Gastrocnemius medialis (tissue), 4 donors: ENCODE data around the gene ARPC5L.

Experiments used
- CTCF ChIP-seq, 5 experiments: fragments of 450-650 bp in 3 of 5; fragments of 200-600 bp in 2 of 5; sonication (generic) in 2 of 5; IDR thresholded peaks in 4 of 5; conservative IDR thresholded peaks in 1 of 5; 1 replicate in 4 of 5; 2 replicates in 1 of 5; pipeline ENCODE4 v1.5.1; 2016 to 2019; ENCODE audit warnings: antibody characterized with exemption in 5 of 5, mild to moderate bottlenecking in 3 of 5, moderate library complexity in 3 of 5
- POLR2A ChIP-seq, 2 donors: fragments of 450-650 bp; IDR thresholded peaks; one replicate each; pipeline ENCODE4 v1.6.1; 2017; ENCODE audit warnings: antibody characterized with exemption in 2 of 2, mild to moderate bottlenecking in 2 of 2, moderate library complexity in 2 of 2

- TF ChIP-seq CTCF (IDR thresholded peaks at IDR 0.05 in 4 of 5, conservative IDR thresholded peaks at IDR 0.05 in 1 of 5) (no peak), POLR2A (IDR thresholded peaks at IDR 0.05) (no peak)
These were observed 7.8 kb upstream of the ARPC5L start for GRCh38 chr9:124854161-124854560.
